ENCODE measurements around the gene RGS7. TPM values are rescaled to one million over a fixed set of nuclear protein-coding genes. Genes with fewer than 3 reads are reported as not detected.
"Not testable (repeated sequence)": the region's sequence is repeated elsewhere in the genome, so short reads cannot be mapped to it uniquely, and the experiment has no call there.

Gene RGS7
- total RNA-seq, 1 donor from 2014 or later: 0.18 TPM

- Histone ChIP-seq H3K27ac (ENCODE audit: low read depth, low read length) (no peak overlapping the region), H3K4me3 (ENCODE audit: insufficient read depth, low read depth, low read length) (no peak overlapping the region), H3K9me3 (ENCODE audit: insufficient read depth, low read depth, low read length) (no peaks in the 10 kb centered on the region), H3K4me1 (ENCODE audit: insufficient read depth, low read length) (no peaks in the 10 kb centered on the region), H3K4me2 (ENCODE audit: low read length) (no peak overlapping the region), H3K9ac (ENCODE audit: low read length) (no peak overlapping the region), H3K36me3 (ENCODE audit: insufficient read depth, low read length) (no peaks in the 10 kb centered on the region), H3K27me3 (ENCODE audit: insufficient read depth, low read length) (no peaks in the 10 kb centered on the region), H3K79me2 (ENCODE audit: insufficient read depth, low read length) (no peaks in the 10 kb centered on the region), H4K20me1 (ENCODE audit: insufficient read depth, low read length) (no peaks in the 10 kb centered on the region), H2AFZ (ENCODE audit: low read depth, low read length) (no peak overlapping the region)
- Mint-ChIP-seq H3K36me3 (ENCODE audit: low read depth, unreplicated experiment) (peaks cover 2% of the 10 kb centered on the region), H3K4me1 (ENCODE audit: low read depth, unreplicated experiment) (no peaks in the 10 kb centered on the region), H3K27me3 (ENCODE audit: low read depth, unreplicated experiment) (peaks cover 2% of the 10 kb centered on the region), H3K9me3 (ENCODE audit: unreplicated experiment) (no peaks in the 10 kb centered on the region), H3K4me3 (ENCODE audit: unreplicated experiment) (no peak overlapping the region), H3K27ac (ENCODE audit: unreplicated experiment) (no peak overlapping the region)
- no peak for FAIRE-seq
- no peak for DNase-seq (ENCODE audit: low read depth)
- TF ChIP-seq, protein P1, sequence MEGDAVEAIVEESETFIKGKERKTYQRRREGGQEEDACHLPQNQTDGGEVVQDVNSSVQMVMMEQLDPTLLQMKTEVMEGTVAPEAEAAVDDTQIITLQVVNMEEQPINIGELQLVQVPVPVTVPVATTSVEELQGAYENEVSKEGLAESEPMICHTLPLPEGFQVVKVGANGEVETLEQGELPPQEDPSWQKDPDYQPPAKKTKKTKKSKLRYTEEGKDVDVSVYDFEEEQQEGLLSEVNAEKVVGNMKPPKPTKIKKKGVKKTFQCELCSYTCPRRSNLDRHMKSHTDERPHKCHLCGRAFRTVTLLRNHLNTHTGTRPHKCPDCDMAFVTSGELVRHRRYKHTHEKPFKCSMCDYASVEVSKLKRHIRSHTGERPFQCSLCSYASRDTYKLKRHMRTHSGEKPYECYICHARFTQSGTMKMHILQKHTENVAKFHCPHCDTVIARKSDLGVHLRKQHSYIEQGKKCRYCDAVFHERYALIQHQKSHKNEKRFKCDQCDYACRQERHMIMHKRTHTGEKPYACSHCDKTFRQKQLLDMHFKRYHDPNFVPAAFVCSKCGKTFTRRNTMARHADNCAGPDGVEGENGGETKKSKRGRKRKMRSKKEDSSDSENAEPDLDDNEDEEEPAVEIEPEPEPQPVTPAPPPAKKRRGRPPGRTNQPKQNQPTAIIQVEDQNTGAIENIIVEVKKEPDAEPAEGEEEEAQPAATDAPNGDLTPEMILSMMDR (IDR thresholded peaks at IDR 0.05; ENCODE audit: insufficient read depth, low read depth, low read length): no peak
- TF ChIP-seq EZH2 (IDR thresholded peaks at IDR 0.05; ENCODE audit: insufficient read depth, low read length): no peak
These were observed 451.7 kb downstream of the RGS7 start for GRCh38 chr1:240905225-240905765.

GRCh38 chr1:240895424-240895823 lies 461.6 kb downstream of the RGS7 start:
- not testable (repeated sequence) for H2AFZ ChIP-seq (ENCODE audit: low read depth, low read length); FAIRE-seq; H3K27me3 Mint-ChIP-seq (ENCODE audit: low read depth, unreplicated experiment); H3K4me3 Mint-ChIP-seq (ENCODE audit: unreplicated experiment); H3K27me3 ChIP-seq (ENCODE audit: insufficient read depth, low read length); H3K4me1 Mint-ChIP-seq (ENCODE audit: low read depth, unreplicated experiment); DNase-seq (ENCODE audit: low read depth); H3K36me3 ChIP-seq (ENCODE audit: insufficient read depth, low read length); H3K4me1 ChIP-seq (ENCODE audit: insufficient read depth, low read length); H3K36me3 Mint-ChIP-seq (ENCODE audit: low read depth, unreplicated experiment); H3K27ac Mint-ChIP-seq (ENCODE audit: unreplicated experiment); H3K27ac ChIP-seq (ENCODE audit: low read depth, low read length); H4K20me1 ChIP-seq (ENCODE audit: insufficient read depth, low read length); H3K9me3 ChIP-seq (ENCODE audit: insufficient read depth, low read depth, low read length); H3K79me2 ChIP-seq (ENCODE audit: insufficient read depth, low read length); H3K9me3 Mint-ChIP-seq (ENCODE audit: unreplicated experiment); H3K4me2 ChIP-seq (ENCODE audit: low read length); H3K9ac ChIP-seq (ENCODE audit: low read length); H3K4me3 ChIP-seq (ENCODE audit: insufficient read depth, low read depth, low read length)

GRCh38 chr1:240888787-240889048 lies 468.3 kb downstream of the RGS7 start:
- H3K27me3 Mint-ChIP-seq (ENCODE audit: low read depth, unreplicated experiment): no peaks in the 10 kb centered on the region
- H2AFZ ChIP-seq (ENCODE audit: low read depth, low read length): no peak overlapping the region
- H3K27ac Mint-ChIP-seq (ENCODE audit: unreplicated experiment): no peak overlapping the region
- FAIRE-seq (no peak), DNase-seq (ENCODE audit: low read depth) (no peak)
- H3K9me3 ChIP-seq (ENCODE audit: insufficient read depth, low read depth, low read length): no peaks in the 10 kb centered on the region
- H3K79me2 ChIP-seq (ENCODE audit: insufficient read depth, low read length): no peaks in the 10 kb centered on the region
- no peak overlapping the region for H3K9ac ChIP-seq (ENCODE audit: low read length)
- H3K4me2 ChIP-seq (ENCODE audit: low read length): no peak overlapping the region
- no peaks in the 10 kb centered on the region for H3K36me3 ChIP-seq (ENCODE audit: insufficient read depth, low read length)
- H3K4me3 ChIP-seq (ENCODE audit: insufficient read depth, low read depth, low read length): no peak overlapping the region
- H3K4me1 ChIP-seq (ENCODE audit: insufficient read depth, low read length): no peaks in the 10 kb centered on the region
- no peak overlapping the region for H3K4me3 Mint-ChIP-seq (ENCODE audit: unreplicated experiment)
- no peak overlapping the region for H3K27ac ChIP-seq (ENCODE audit: low read depth, low read length)
- no peaks in the 10 kb centered on the region for H3K36me3 Mint-ChIP-seq (ENCODE audit: low read depth, unreplicated experiment)
- H3K4me1 Mint-ChIP-seq (ENCODE audit: low read depth, unreplicated experiment): no peaks in the 10 kb centered on the region
- no peak for TF ChIP-seq EZH2 (IDR thresholded peaks at IDR 0.05; ENCODE audit: insufficient read depth, low read length)
- TF ChIP-seq, protein P1 (IDR thresholded peaks at IDR 0.05; ENCODE audit: insufficient read depth, low read depth, low read length): no peak
- H3K27me3 ChIP-seq (ENCODE audit: insufficient read depth, low read length): no peaks in the 10 kb centered on the region
- no peaks in the 10 kb centered on the region for H4K20me1 ChIP-seq (ENCODE audit: insufficient read depth, low read length)
- peaks cover 3% of the 10 kb centered on the region for H3K9me3 Mint-ChIP-seq (ENCODE audit: unreplicated experiment)

Data from astrocyte (in vitro differentiated cells and primary cell).